Vagina (tissue), 2 donors: ENCODE results near the gene CREM. TPM values are rescaled to one million over a fixed set of nuclear protein-coding genes. Genes with fewer than 3 reads are reported as not detected.

Experiments
- DNase-seq, 2 donors: peaks; one replicate each; pipeline ENCODE4 v3.0.0-alpha.2; 2017; ENCODE audit errors: extremely low spot score in 2 of 2
- H3K27ac ChIP-seq: fragments of 200-600 bp; sonication (generic); one replicate; pipeline ENCODE4 v1.5.1; 2019
- H3K27me3 ChIP-seq: fragments of 200-600 bp; sonication (generic); one replicate; pipeline ENCODE4 v1.5.1; 2019
- H3K36me3 ChIP-seq, 2 donors: fragments of 200-600 bp; sonication (generic); one replicate each; pipeline ENCODE4 v1.5.1; 2017 to 2019
- H3K4me1 ChIP-seq: fragments of 200-600 bp; sonication (generic); one replicate; pipeline ENCODE4 v1.5.1; 2019
- H3K4me3 ChIP-seq, 2 donors: fragments of 200-600 bp; sonication (generic); 1 replicate in 1 of 2; 2 replicates in 1 of 2; pipeline ENCODE4 v1.5.1; 2016 to 2019
- H3K9me3 ChIP-seq: fragments of 200-600 bp; sonication (generic); one replicate; pipeline ENCODE4 v1.5.1; 2019
- CTCF ChIP-seq, 3 experiments: fragments of 450-650 bp in 2 of 3; fragments of 200-600 bp in 1 of 3; sonication (generic) in 1 of 3; IDR thresholded peaks; one replicate each; pipeline ENCODE4 v1.5.1; 2017 to 2019; ENCODE audit warnings: antibody characterized with exemption in 3 of 3, mild to moderate bottlenecking in 2 of 3, moderate library complexity in 2 of 3
- POLR2A ChIP-seq, 2 donors: fragments of 450-650 bp; IDR thresholded peaks; one replicate each; pipeline ENCODE4 v1.6.1; 2017; ENCODE audit warnings: antibody characterized with exemption in 2 of 2, mild to moderate bottlenecking in 2 of 2, moderate library complexity in 2 of 2
- POLR2AphosphoS5 ChIP-seq, 2 donors: sonication (generic); formaldehyde crosslinking; IDR thresholded peaks; one replicate each; pipeline ENCODE4 v1.9.0; 2017; ENCODE audit warnings: antibody characterized with exemption in 2 of 2, mild to moderate bottlenecking in 2 of 2, low read depth in 1 of 2; ENCODE audit not compliant: insufficient read depth in 1 of 2
- intact Hi-C: fragments of 100-400 bp; cut with DNase I; formaldehyde crosslinking; loops from one replicate; pipeline ENCODE4 v1.15.1; 2023
- total RNA-seq: library from RNA; depleted of rRNA; stranded (reverse); fragments of >200 nt; gene quantifications from one replicate; pipeline ENCODE4 v1.2.3, GENCODE V29; 2016

CREM gene
- total RNA-seq, 1 donor from 2014 or later, result 32.9 TPM

- no peaks in the 10 kb centered on the region for H3K36me3 ChIP-seq
Measured at GRCh38 chr10:35150308-35150707, 23.7 kb downstream of the CREM start.

GRCh38 chr10:35152992-35153391 is 26.3 kb downstream of the CREM start:
- Histone ChIP-seq H3K27me3 (no peaks in the 10 kb centered on the region), H3K9me3 (no peaks in the 10 kb centered on the region), H3K36me3 (no peaks in the 10 kb centered on the region), H3K4me3 (no peak overlapping the region), H3K27ac (no peak overlapping the region), H3K4me1 (no peaks in the 10 kb centered on the region)
- no peak for DNase-seq
- intact Hi-C loops, result no loop called here
- TF ChIP-seq CTCF (IDR thresholded peaks at IDR 0.05) (no peak), POLR2A (IDR thresholded peaks at IDR 0.05) (no peak), POLR2AphosphoS5 (IDR thresholded peaks at IDR 0.05; ENCODE audit: insufficient read depth in 1 of 2, low read depth in 1 of 2) (no peak)

More at GRCh38 chr10:35150308-35150707, 23.7 kb downstream of the CREM start:
- Histone ChIP-seq H3K9me3 (no peaks in the 10 kb centered on the region), H3K4me3 (no peak overlapping the region), H3K27me3 (no peaks in the 10 kb centered on the region), H3K4me1 (no peaks in the 10 kb centered on the region), H3K27ac (no peak overlapping the region)
- intact Hi-C loops, result no loop called here
- DNase-seq, result no peak
- TF ChIP-seq CTCF (IDR thresholded peaks at IDR 0.05) (no peak), POLR2AphosphoS5 (IDR thresholded peaks at IDR 0.05; ENCODE audit: insufficient read depth in 1 of 2, low read depth in 1 of 2) (no peak), POLR2A (IDR thresholded peaks at IDR 0.05) (no peak)

- intact Hi-C loops, result no loop called here
- Histone ChIP-seq H3K27ac (no peak overlapping the region), H3K9me3 (no peaks in the 10 kb centered on the region), H3K36me3 (no peaks in the 10 kb centered on the region), H3K4me3 (no peak overlapping the region), H3K4me1 (no peaks in the 10 kb centered on the region), H3K27me3 (no peaks in the 10 kb centered on the region)
- TF ChIP-seq CTCF (IDR thresholded peaks at IDR 0.05) (no peak), POLR2AphosphoS5 (IDR thresholded peaks at IDR 0.05; ENCODE audit: insufficient read depth in 1 of 2, low read depth in 1 of 2) (no peak), POLR2A (IDR thresholded peaks at IDR 0.05) (no peak)
- DNase-seq, result no peak
Measured at GRCh38 chr10:35153716-35154115, 27.1 kb downstream of the CREM start.

GRCh38 chr10:35160743-35161142 is 34.1 kb downstream of the CREM start:
- Histone ChIP-seq H3K4me3 (no peak overlapping the region), H3K4me1 (no peaks in the 10 kb centered on the region), H3K9me3 (no peaks in the 10 kb centered on the region), H3K27me3 (no peaks in the 10 kb centered on the region), H3K36me3 (no peaks in the 10 kb centered on the region), H3K27ac (no peak overlapping the region)
- no peak for DNase-seq
- intact Hi-C loops, result no loop called here
- TF ChIP-seq POLR2AphosphoS5 (IDR thresholded peaks at IDR 0.05; ENCODE audit: insufficient read depth in 1 of 2, low read depth in 1 of 2) (no peak), POLR2A (IDR thresholded peaks at IDR 0.05) (no peak), CTCF (IDR thresholded peaks at IDR 0.05) (no peak)

GRCh38 chr10:35161906-35162305 is 35.3 kb downstream of the CREM start:
- Histone ChIP-seq H3K27ac (no peak overlapping the region), H3K27me3 (no peaks in the 10 kb centered on the region), H3K36me3 (no peaks in the 10 kb centered on the region), H3K4me1 (no peaks in the 10 kb centered on the region), H3K9me3 (no peaks in the 10 kb centered on the region), H3K4me3 (no peak overlapping the region)
- no peak for TF ChIP-seq CTCF (IDR thresholded peaks at IDR 0.05)
- TF ChIP-seq POLR2A (IDR thresholded peaks at IDR 0.05), result no peak
- no peak for TF ChIP-seq POLR2AphosphoS5 (IDR thresholded peaks at IDR 0.05; ENCODE audit: insufficient read depth in 1 of 2, low read depth in 1 of 2)
- intact Hi-C loops, result no loop called here
- DNase-seq, result no peak
